IMR-90 (cell line): ENCODE measurements around the gene KLHL6. TPM values are rescaled to one million over a fixed set of nuclear protein-coding genes. Genes with fewer than 3 reads are reported as not detected.

Experiments
- ATAC-seq: fragments of 200-7000 bp; cut with Tn5 transposase; 2 replicates; pipeline ENCODE4 v1.9.1; 2020; ENCODE audit warnings: low read depth, mild to moderate bottlenecking, moderate library complexity
- BruUV-seq: library from RNA; stranded (reverse); fragments of 400-500 nt; replicated peaks from 2 replicates; lab custom pipeline; 2021; lab: Mats Ljungman, UMichigan
- CTCF ChIA-PET: fragments of 300-600 bp; formaldehyde crosslinking; extraction: SDS; loops from one replicate; lab custom pipeline; 2021; ENCODE audit warnings: antibody characterized with exemption; lab: Yijun Ruan, JAX
- POLR2A ChIA-PET: fragments of 300-600 bp; sonication (Branson Sonifier 250); formaldehyde crosslinking; loops from one replicate; lab custom pipeline; 2022; ENCODE audit warnings: antibody characterized with exemption; ENCODE audit not compliant: unreplicated experiment; lab: Charles Lee
- DNase-seq: peaks from one replicate; pipeline ENCODE4 v3.0.0; 2013
- H2AFZ ChIP-seq: replicated peaks from 2 replicates; pipeline ENCODE3; 2013; ENCODE audit warnings: low read length, mild to moderate bottlenecking; ENCODE audit not compliant: poor library complexity
- H2AK5ac ChIP-seq: 2 replicates; pipeline ENCODE4 v1.6.1; 2013; ENCODE audit warnings: low read depth, low read length, inconsistent platforms
- H2AK9ac ChIP-seq: replicated peaks from 2 replicates; pipeline ENCODE3; 2013; ENCODE audit warnings: mild to moderate bottlenecking, low read depth, low read length, moderate library complexity; ENCODE audit not compliant: poor library complexity
- H2BK120ac ChIP-seq: 2 replicates; pipeline ENCODE4 v1.6.1; 2013; ENCODE audit warnings: low read depth, low read length, inconsistent platforms
- H2BK15ac ChIP-seq: 3 replicates; pipeline ENCODE4 v1.6.1; 2013; ENCODE audit warnings: low read depth, low read length, inconsistent platforms
- H2BK20ac ChIP-seq: 2 replicates; pipeline ENCODE4 v1.6.1; 2013; ENCODE audit warnings: low read depth, mild to moderate bottlenecking, inconsistent platforms, low read length, moderate library complexity
- H2BK5ac ChIP-seq: 2 replicates; pipeline ENCODE4 v1.6.1; 2013; ENCODE audit warnings: mild to moderate bottlenecking, low read depth, low read length, inconsistent platforms; ENCODE audit not compliant: poor library complexity, severe bottlenecking
- H3K14ac ChIP-seq: replicated peaks from 2 replicates; pipeline ENCODE4 v1.6.1; 2013; ENCODE audit warnings: low read depth, low read length, inconsistent platforms
- H3K18ac ChIP-seq: 2 replicates; pipeline ENCODE4 v1.6.1; 2013; ENCODE audit warnings: low read depth, low read length, control low read depth
- H3K23ac ChIP-seq: 2 replicates; pipeline ENCODE4 v1.6.1; 2013; ENCODE audit warnings: low read depth, low read length, inconsistent platforms
- H3K27ac ChIP-seq: 2 replicates; pipeline ENCODE4 v1.5.1; 2013; ENCODE audit warnings: mild to moderate bottlenecking, control low read depth, low read length; ENCODE audit not compliant: insufficient read depth
- H3K27me3 ChIP-seq: 2 replicates; pipeline ENCODE4 v1.6.1; 2013; ENCODE audit warnings: low read length; ENCODE audit not compliant: control insufficient read depth, insufficient read depth
- H3K36me3 ChIP-seq: 2 replicates; pipeline ENCODE4 v1.6.1; 2013; ENCODE audit warnings: low read length, mixed read lengths; ENCODE audit not compliant: control insufficient read depth, insufficient read depth
- H3K4ac ChIP-seq: 2 replicates; pipeline ENCODE4 v1.6.1; 2013; ENCODE audit warnings: low read depth, low read length, inconsistent platforms
- H3K4me1 ChIP-seq: 2 replicates; pipeline ENCODE4 v1.6.1; 2013; ENCODE audit warnings: low read length, mixed read lengths; ENCODE audit not compliant: control insufficient read depth, insufficient read depth
- H3K4me2 ChIP-seq: 2 replicates; pipeline ENCODE4 v1.6.1; 2013; ENCODE audit warnings: low read depth, mild to moderate bottlenecking, control low read depth, low read length, moderate library complexity
- H3K4me3 ChIP-seq: 2 replicates; pipeline ENCODE4 v1.5.1; 2013; ENCODE audit warnings: low read depth, mild to moderate bottlenecking, control low read depth, low read length, moderate library complexity; ENCODE audit not compliant: insufficient read depth
- H3K56ac ChIP-seq: 2 replicates; pipeline ENCODE4 v1.6.1; 2013; ENCODE audit warnings: low read length, inconsistent platforms; ENCODE audit not compliant: insufficient read depth; ENCODE audit errors: extremely low read depth
- H3K79me1 ChIP-seq, 2 experiments: 2 replicates each; pipeline ENCODE4 v1.6.1; 2013; ENCODE audit warnings: low read length in 2 of 2, inconsistent platforms in 1 of 2, low read depth in 1 of 2
- H3K9ac ChIP-seq: 2 replicates; pipeline ENCODE4 v1.6.1; 2013; ENCODE audit warnings: low read depth, low read length, control low read depth
- H3K9me1 ChIP-seq: 2 replicates; pipeline ENCODE4 v1.6.1; 2013; ENCODE audit warnings: low read length, inconsistent platforms; ENCODE audit not compliant: insufficient read depth
- H3K9me3 ChIP-seq: 2 replicates; pipeline ENCODE4 v1.6.1; 2013; ENCODE audit warnings: low read length; ENCODE audit not compliant: control insufficient read depth, insufficient read depth
- H4K20me1 ChIP-seq: 2 replicates; pipeline ENCODE4 v1.6.1; 2013; ENCODE audit warnings: low read length, inconsistent platforms; ENCODE audit not compliant: insufficient read depth
- H4K5ac ChIP-seq: 2 replicates; pipeline ENCODE4 v1.6.1; 2013; ENCODE audit warnings: mild to moderate bottlenecking, low read depth, low read length, control low read depth
- H4K8ac ChIP-seq, 2 experiments: 2 replicates each; pipeline ENCODE4 v1.6.1; 2013; ENCODE audit warnings: low read depth in 2 of 2, low read length in 2 of 2, control low read depth in 1 of 2, inconsistent platforms in 1 of 2
- H4K91ac ChIP-seq: 2 replicates; pipeline ENCODE4 v1.6.1; 2013; ENCODE audit warnings: low read depth, low read length, inconsistent platforms; ENCODE audit not compliant: insufficient read depth
- CEBPB ChIP-seq: IDR thresholded peaks from 2 replicates; pipeline ENCODE4 v1.6.1; 2012; ENCODE audit warnings: low read depth, low read length, improper control_type of control experiment
- CHD1 ChIP-seq: IDR thresholded peaks from 2 replicates; pipeline ENCODE4 v1.6.1; 2012; ENCODE audit warnings: low read depth, low read length, improper control_type of control experiment
- FOS ChIP-seq: fragments of 150-350 bp; IDR thresholded peaks from 2 replicates; pipeline ENCODE4 v1.6.1; 2016; ENCODE audit warnings: low read depth, low read length
- MAZ ChIP-seq: IDR thresholded peaks from 2 replicates; pipeline ENCODE4 v1.6.1; 2012; ENCODE audit warnings: low read depth, mild to moderate bottlenecking, low read length, improper control_type of control experiment, moderate library complexity, borderline replicate concordance
- MXI1 ChIP-seq: IDR thresholded peaks from 2 replicates; pipeline ENCODE4 v1.6.1; 2012; ENCODE audit warnings: low read depth, mild to moderate bottlenecking, low read length, moderate library complexity, borderline replicate concordance
- POLR2A ChIP-seq: IDR thresholded peaks from 2 replicates; pipeline ENCODE4 v1.6.1; 2012; ENCODE audit warnings: mild to moderate bottlenecking, low read depth, low read length
- RAD21 ChIP-seq: IDR thresholded peaks from 2 replicates; pipeline ENCODE4 v1.6.1; 2012; ENCODE audit warnings: low read length, improper control_type of control experiment
- RFX5 ChIP-seq: IDR thresholded peaks from 2 replicates; pipeline ENCODE4 v1.8.0; 2012; ENCODE audit warnings: low read depth, mild to moderate bottlenecking, low read length, moderate library complexity
- SMC3 ChIP-seq: fragments of 150-350 bp; IDR thresholded peaks from 2 replicates; pipeline ENCODE4 v1.6.1; 2016; ENCODE audit warnings: low read depth, mild to moderate bottlenecking, antibody characterized with exemption, low read length, moderate library complexity
- WGBS, 2 experiments: methylation state at CpG; one replicate each; pipeline versions ENCODE4 v1.1.5 to v1.1.7; 2013; ENCODE audit warnings: missing lambda C conversion rate in 2 of 2; ENCODE audit not compliant: insufficient read length in 1 of 2; ENCODE audit errors: extremely low coverage in 2 of 2; 5-methylcytosine and 5-hydroxymethylcytosine counted together
- dilution Hi-C: fragments of 300-500 bp; cut with HindIII; formaldehyde crosslinking; loops from one replicate; pipeline ENCODE4 v1.14.3; 2018; ENCODE audit warnings: low sequenced_read_pairs; ENCODE audit not compliant: unreplicated experiment
- in situ Hi-C: fragments of 300-500 bp; cut with MboI; formaldehyde crosslinking; loops from 3 replicates; pipeline ENCODE4 v1.14.3; 2019; ENCODE audit warnings: low sequenced_read_pairs, inconsistent platforms, mixed read lengths
- intact Hi-C: fragments of 100-400 bp; cut with micrococcal nuclease; formaldehyde crosslinking; loops from 2 replicates; pipeline ENCODE4 v1.10.0; 2022
- polyA plus RNA-seq, 3 experiments: library from polyadenylated mRNA; depleted of rRNA; stranded (reverse); fragments of >200 nt; gene quantifications; 2 replicates each; pipeline ENCODE4 v1.2.3, GENCODE V29; 2012; ENCODE audit warnings: low replicate concordance in 1 of 3
- total RNA-seq: library from RNA; depleted of rRNA; stranded (reverse); fragments of >200 nt; gene quantifications from 2 replicates; pipeline ENCODE4 v1.2.3, GENCODE V29; 2012
- TF ChIP-seq, protein P1 (sequence below): conservative IDR thresholded peaks from 2 replicates; pipeline ENCODE4 v1.5.1; 2012; ENCODE audit warnings: mild to moderate bottlenecking, low read depth, low read length, improper control_type of control experiment
- TF ChIP-seq, protein P2 (sequence below): fragments of 150-350 bp; IDR thresholded peaks from 2 replicates; pipeline ENCODE4 v1.6.1; 2016; ENCODE audit warnings: low read depth, mild to moderate bottlenecking, low read length, moderate library complexity, borderline replicate concordance
- TF ChIP-seq, protein P3 (sequence below): fragments of 150-350 bp; IDR thresholded peaks from 2 replicates; pipeline ENCODE4 v1.6.1; 2017; ENCODE audit warnings: mild to moderate bottlenecking, antibody characterized with exemption, low read length, low read depth

The KLHL6 gene
- total and polyA plus RNA-seq, 2 of the 4 experiments (the other 2 are of a cell fraction): not detected

DNA sequence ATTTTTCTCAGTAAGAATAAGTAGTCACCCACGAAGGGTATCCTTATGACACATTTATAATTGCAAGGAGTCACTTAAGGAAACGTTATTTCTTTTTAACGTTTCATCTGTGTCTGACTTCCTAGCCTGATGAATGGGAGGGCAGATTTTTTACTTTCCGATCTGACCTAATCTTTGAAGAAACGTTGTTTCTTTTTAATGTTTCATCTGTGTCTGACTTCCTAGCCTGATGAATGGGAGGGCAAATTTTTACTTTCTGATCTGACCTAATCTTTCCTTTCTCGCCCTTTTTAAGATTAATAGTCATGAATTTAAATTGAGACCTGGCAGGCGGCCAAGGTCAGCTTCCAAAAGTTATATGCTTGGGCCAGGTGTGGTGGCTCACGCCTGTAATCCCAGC, 3.0 kb upstream of the KLHL6 start:
- dilution Hi-C loops (no loop called here), intact Hi-C loops (no loop called here), in situ Hi-C loops (no loop called here)
- no peaks in the 10 kb centered on the region for H4K20me1 ChIP-seq
- no peak overlapping the region for H2BK120ac ChIP-seq
- no peak overlapping the region for H3K23ac ChIP-seq
- no peak overlapping the region for H3K18ac ChIP-seq
- H3K4me2 ChIP-seq: no peak overlapping the region
- no peak overlapping the region for H2BK20ac ChIP-seq
- no TSS peak for BruUV-seq
- no CpG with 5 or more reads among the region's 8 CpGs for WGBS, 2 experiments
- H3K9ac ChIP-seq: no peak overlapping the region
- no peak overlapping the region for H3K14ac ChIP-seq
- no peaks in the 10 kb centered on the region for H3K4me1 ChIP-seq
- no peak overlapping the region for H2AK9ac ChIP-seq
- no peak overlapping the region for H3K27ac ChIP-seq
- ATAC-seq (no peak), DNase-seq (no peak)
- no peaks in the 10 kb centered on the region; the same call in none of the 2 replicates for H3K27me3 ChIP-seq
- no peak overlapping the region for H4K91ac ChIP-seq
- H3K4ac ChIP-seq: no peak overlapping the region
- CTCF ChIA-PET: no interaction called here
- POLR2A ChIA-PET: no interaction called here
- H4K8ac ChIP-seq: no peak overlapping the region
- no peaks in the 10 kb centered on the region for H3K79me1 ChIP-seq
- no peaks in the 10 kb centered on the region for H3K9me1 ChIP-seq
- H3K9me3 ChIP-seq: no peaks in the 10 kb centered on the region
- H2BK5ac ChIP-seq: no peak overlapping the region
- no peak overlapping the region for H3K4me3 ChIP-seq
- TF ChIP-seq, protein P1, sequence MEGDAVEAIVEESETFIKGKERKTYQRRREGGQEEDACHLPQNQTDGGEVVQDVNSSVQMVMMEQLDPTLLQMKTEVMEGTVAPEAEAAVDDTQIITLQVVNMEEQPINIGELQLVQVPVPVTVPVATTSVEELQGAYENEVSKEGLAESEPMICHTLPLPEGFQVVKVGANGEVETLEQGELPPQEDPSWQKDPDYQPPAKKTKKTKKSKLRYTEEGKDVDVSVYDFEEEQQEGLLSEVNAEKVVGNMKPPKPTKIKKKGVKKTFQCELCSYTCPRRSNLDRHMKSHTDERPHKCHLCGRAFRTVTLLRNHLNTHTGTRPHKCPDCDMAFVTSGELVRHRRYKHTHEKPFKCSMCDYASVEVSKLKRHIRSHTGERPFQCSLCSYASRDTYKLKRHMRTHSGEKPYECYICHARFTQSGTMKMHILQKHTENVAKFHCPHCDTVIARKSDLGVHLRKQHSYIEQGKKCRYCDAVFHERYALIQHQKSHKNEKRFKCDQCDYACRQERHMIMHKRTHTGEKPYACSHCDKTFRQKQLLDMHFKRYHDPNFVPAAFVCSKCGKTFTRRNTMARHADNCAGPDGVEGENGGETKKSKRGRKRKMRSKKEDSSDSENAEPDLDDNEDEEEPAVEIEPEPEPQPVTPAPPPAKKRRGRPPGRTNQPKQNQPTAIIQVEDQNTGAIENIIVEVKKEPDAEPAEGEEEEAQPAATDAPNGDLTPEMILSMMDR: no peak
- TF ChIP-seq RAD21 (no peak), MAZ (no peak), SMC3 (no peak), MXI1 (no peak), CEBPB (no peak), RFX5 (no peak), POLR2A (no peak), CHD1 (no peak), FOS (no peak)
- TF ChIP-seq, protein P2, sequence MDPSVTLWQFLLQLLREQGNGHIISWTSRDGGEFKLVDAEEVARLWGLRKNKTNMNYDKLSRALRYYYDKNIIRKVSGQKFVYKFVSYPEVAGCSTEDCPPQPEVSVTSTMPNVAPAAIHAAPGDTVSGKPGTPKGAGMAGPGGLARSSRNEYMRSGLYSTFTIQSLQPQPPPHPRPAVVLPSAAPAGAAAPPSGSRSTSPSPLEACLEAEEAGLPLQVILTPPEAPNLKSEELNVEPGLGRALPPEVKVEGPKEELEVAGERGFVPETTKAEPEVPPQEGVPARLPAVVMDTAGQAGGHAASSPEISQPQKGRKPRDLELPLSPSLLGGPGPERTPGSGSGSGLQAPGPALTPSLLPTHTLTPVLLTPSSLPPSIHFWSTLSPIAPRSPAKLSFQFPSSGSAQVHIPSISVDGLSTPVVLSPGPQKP: no peak
- TF ChIP-seq, protein P3, sequence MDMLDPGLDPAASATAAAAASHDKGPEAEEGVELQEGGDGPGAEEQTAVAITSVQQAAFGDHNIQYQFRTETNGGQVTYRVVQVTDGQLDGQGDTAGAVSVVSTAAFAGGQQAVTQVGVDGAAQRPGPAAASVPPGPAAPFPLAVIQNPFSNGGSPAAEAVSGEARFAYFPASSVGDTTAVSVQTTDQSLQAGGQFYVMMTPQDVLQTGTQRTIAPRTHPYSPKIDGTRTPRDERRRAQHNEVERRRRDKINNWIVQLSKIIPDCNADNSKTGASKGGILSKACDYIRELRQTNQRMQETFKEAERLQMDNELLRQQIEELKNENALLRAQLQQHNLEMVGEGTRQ: no peak
- no peak overlapping the region for H2AFZ ChIP-seq
- no peaks in the 10 kb centered on the region for H3K36me3 ChIP-seq
- no peak overlapping the region for H2BK15ac ChIP-seq
- no peak overlapping the region for H2AK5ac ChIP-seq
- H3K56ac ChIP-seq: no peak overlapping the region
- H4K5ac ChIP-seq: no peak overlapping the region
